Liver (tissue), 9 donors: ENCODE measurements around the gene GOLGA2. TPM values are rescaled to one million over a fixed set of nuclear protein-coding genes. Genes with fewer than 3 reads are reported as not detected.

ENCODE experiments used
- DNase-seq: peaks from one replicate; pipeline ENCODE4 v3.0.0-alpha.2; 2017; ENCODE audit warnings: low spot score
- H3K27ac ChIP-seq, 2 donors: one replicate each; pipeline ENCODE4 v1.7.0; 2013; ENCODE audit warnings: inconsistent platforms in 2 of 2, low read length in 2 of 2, control low read depth in 1 of 2, low read depth in 1 of 2, mild to moderate bottlenecking in 1 of 2
- H3K27me3 ChIP-seq, 4 donors: one replicate each; pipeline versions ENCODE4 v1.6.1 to v1.7.0; 2013; ENCODE audit warnings: low read length in 3 of 4, inconsistent platforms in 1 of 4, mild to moderate bottlenecking in 1 of 4, moderate library complexity in 1 of 4; ENCODE audit not compliant: control insufficient read depth in 4 of 4, insufficient read depth in 4 of 4
- H3K36me3 ChIP-seq, 4 donors: one replicate each; pipeline versions ENCODE4 v1.6.1 to v1.7.0; 2013; ENCODE audit warnings: low read length in 3 of 4, mild to moderate bottlenecking in 3 of 4, low read depth in 1 of 4, moderate library complexity in 1 of 4; ENCODE audit not compliant: control insufficient read depth in 4 of 4, insufficient read depth in 3 of 4
- H3K4me1 ChIP-seq, 4 donors: one replicate each; pipeline versions ENCODE4 v1.6.1 to v1.7.0; 2013; ENCODE audit warnings: low read length in 3 of 4, mild to moderate bottlenecking in 3 of 4, moderate library complexity in 1 of 4; ENCODE audit not compliant: control insufficient read depth in 4 of 4, insufficient read depth in 4 of 4
- H3K4me3 ChIP-seq, 3 donors: one replicate each; pipeline versions ENCODE4 v1.6.1 to v1.7.0; 2013; ENCODE audit warnings: low read length in 3 of 3, control low read depth in 1 of 3, low read depth in 1 of 3, mild to moderate bottlenecking in 1 of 3
- H3K9ac ChIP-seq, 2 donors: one replicate each; pipeline ENCODE4 v1.7.0; 2013; ENCODE audit warnings: low read length in 2 of 2, mild to moderate bottlenecking in 2 of 2, moderate library complexity in 2 of 2, control low read depth in 1 of 2, low read depth in 1 of 2
- H3K9me3 ChIP-seq, 4 donors: one replicate each; pipeline versions ENCODE4 v1.6.1 to v1.7.0; 2013; ENCODE audit warnings: low read length in 3 of 4; ENCODE audit not compliant: control insufficient read depth in 4 of 4
- ATF3 ChIP-seq: IDR thresholded peaks from 2 replicates; pipeline ENCODE4 v1.6.1; 2016; ENCODE audit warnings: antibody characterized with exemption
- CTCF ChIP-seq: fragments of 150-350 bp; IDR thresholded peaks from 2 replicates; pipeline ENCODE4 v1.5.1; 2017; ENCODE audit warnings: improper control_type of control experiment, low read depth, low read length; ENCODE audit not compliant: missing input control
- EGR1 ChIP-seq, 2 donors: IDR thresholded peaks; 2 replicates each; pipeline ENCODE4 v1.6.1; 2016 to 2018; ENCODE audit warnings: antibody characterized with exemption in 2 of 2, low read depth in 2 of 2
- FOXA1 ChIP-seq: IDR thresholded peaks from 2 replicates; pipeline ENCODE4 v1.6.1; 2016; ENCODE audit warnings: antibody characterized with exemption
- FOXA2 ChIP-seq: IDR thresholded peaks from 2 replicates; pipeline ENCODE4 v1.6.1; 2016; ENCODE audit warnings: antibody characterized with exemption
- GABPA ChIP-seq, 2 donors: IDR thresholded peaks in 1 of 2; conservative IDR thresholded peaks in 1 of 2; 2 replicates each; pipeline ENCODE4 v1.6.1; 2016; ENCODE audit warnings: antibody characterized with exemption in 2 of 2, mild to moderate bottlenecking in 1 of 2, moderate library complexity in 1 of 2
- HNF4A ChIP-seq, 2 donors: conservative IDR thresholded peaks; 2 replicates each; pipeline ENCODE4 v1.6.1; 2016; ENCODE audit warnings: antibody characterized with exemption in 2 of 2, mild to moderate bottlenecking in 2 of 2
- HNF4G ChIP-seq: IDR thresholded peaks from 2 replicates; pipeline ENCODE4 v1.6.1; 2016; ENCODE audit warnings: antibody characterized with exemption
- JUND ChIP-seq, 2 donors: IDR thresholded peaks; 2 replicates each; pipeline ENCODE4 v1.6.1; 2016; ENCODE audit warnings: antibody characterized with exemption in 2 of 2
- MAX ChIP-seq: IDR thresholded peaks from 2 replicates; pipeline ENCODE4 v1.6.1; 2016; ENCODE audit warnings: antibody characterized with exemption
- NR2F2 ChIP-seq: IDR thresholded peaks from 2 replicates; pipeline ENCODE4 v1.6.1; 2016; ENCODE audit warnings: antibody characterized with exemption
- RAD21 ChIP-seq, 2 donors: IDR thresholded peaks; 2 replicates each; pipeline ENCODE4 v1.6.1; 2016; ENCODE audit warnings: antibody characterized with exemption in 2 of 2, mild to moderate bottlenecking in 2 of 2
- REST ChIP-seq: IDR thresholded peaks from 2 replicates; pipeline ENCODE4 v1.6.1; 2016; ENCODE audit warnings: antibody characterized with exemption, mild to moderate bottlenecking
- RXRA ChIP-seq, 2 donors: IDR thresholded peaks; 2 replicates each; pipeline ENCODE4 v1.6.1; 2017 to 2018; ENCODE audit warnings: antibody characterized with exemption in 2 of 2, mild to moderate bottlenecking in 1 of 2
- SP1 ChIP-seq: IDR thresholded peaks from 2 replicates; pipeline ENCODE4 v1.6.1; 2018; ENCODE audit warnings: antibody characterized with exemption, mild to moderate bottlenecking
- TAF1 ChIP-seq: conservative IDR thresholded peaks from 2 replicates; pipeline ENCODE4 v1.6.1; 2016; ENCODE audit warnings: antibody characterized with exemption, mild to moderate bottlenecking
- YY1 ChIP-seq: IDR thresholded peaks from 2 replicates; pipeline ENCODE4 v1.6.1; 2016; ENCODE audit warnings: antibody characterized with exemption, mild to moderate bottlenecking
- ZBTB33 ChIP-seq: IDR thresholded peaks from 2 replicates; pipeline ENCODE4 v1.6.1; 2016; ENCODE audit warnings: antibody characterized with exemption
- WGBS: extraction: QIAGEN DNeasy Blood & Tissue Kit; methylation state at CpG from one replicate; pipeline ENCODE4 v1.1.7; 2013; 5-methylcytosine and 5-hydroxymethylcytosine counted together
- polyA plus RNA-seq, 2 donors: library from polyadenylated mRNA; stranded (reverse) in 1 of 2; unstranded in 1 of 2; fragments of 200-250 nt in 1 of 2; fragments of >200 nt in 1 of 2; fragmentation: Nextera tagmentation in 1 of 2; extraction: Ambion mirVana in 1 of 2; gene quantifications; one replicate each; pipeline versions ENCODE4 v1.2.1 to v1.2.3, GENCODE V29; 2013 to 2015
- total RNA-seq, 2 donors: library from RNA; depleted of rRNA; stranded (reverse); fragments of >200 nt; gene quantifications; one replicate each; pipeline ENCODE4 v1.2.3, GENCODE V29; 2014
- donor health status: healthy.
- donor health status: healthy.
- donor health status: healthy.
- donor health status: healthy.
- donor health status: healthy.

Gene GOLGA2
- total and polyA plus RNA-seq, 4 donors = 14.4 to 45.7 (median 27.9) TPM

GRCh38 chr9:128323791-128324190 is 48.0 kb upstream of the GOLGA2 start:
- WGBS = 84% methylated on average over 12 of the region's 12 CpGs

More at GRCh38 chr9:128323791-128324190, 48.0 kb upstream of the GOLGA2 start:
- no peak for TF ChIP-seq YY1
- no peak for TF ChIP-seq NR2F2
- no peak for TF ChIP-seq ATF3
- TF ChIP-seq CTCF = no peak
- no peak for TF ChIP-seq MAX
- no peak for TF ChIP-seq REST
- no peak for TF ChIP-seq TAF1
- no peak for TF ChIP-seq GABPA (IDR thresholded peaks at IDR 0.05 in 1 of 2, conservative IDR thresholded peaks at IDR 0.05 in 1 of 2)
- TF ChIP-seq RXRA (IDR thresholded peaks at IDR 0.05) = no peak
- no peak for TF ChIP-seq ZBTB33
- no peak for TF ChIP-seq EGR1 (IDR thresholded peaks at IDR 0.05; ENCODE audit: low read depth in 2 of 2)
- no peak for TF ChIP-seq FOXA2
- TF ChIP-seq RAD21 (IDR thresholded peaks at IDR 0.05) = no peak
- TF ChIP-seq HNF4A (conservative IDR thresholded peaks at IDR 0.05) = no peak
- TF ChIP-seq JUND (IDR thresholded peaks at IDR 0.05) = no peak
- TF ChIP-seq HNF4G = no peak
- TF ChIP-seq FOXA1 = no peak
- TF ChIP-seq SP1 = no peak
- no peak overlapping the region for H3K27ac ChIP-seq
- no peaks in the 10 kb centered on the region for H3K27me3 ChIP-seq
- peaks cover 2 to 21% (median 7%) of the 10 kb centered on the region in 4 donors for H3K36me3 ChIP-seq
- peak overlapping the region; percentile 69 to 89 (median 75) for H3K4me3 ChIP-seq
- H3K9ac ChIP-seq = peak overlapping the region in 1 of 2 donors; percentile 88
- H3K4me1 ChIP-seq = peaks cover 9 to 38% (median 31%) of the 10 kb centered on the region in 4 donors
- H3K9me3 ChIP-seq = no peaks in the 10 kb centered on the region
- no peak for DNase-seq
